GM18867 (cell line): ENCODE data around the gene DES.
A peak's percentile ranks its signal among the peaks of the same experiment; 100 is the strongest.

Source experiments
- ATAC-seq: cut with Tn5 transposase; IDR thresholded peaks from one replicate; pipeline ENCODE4 v1.9.1; 2021; ENCODE audit warnings: mild to moderate bottlenecking, moderate library complexity; ENCODE audit not compliant: unreplicated experiment

Gene DES

GRCh38 chr2:219419331-219420197 lies 1.4 kb downstream of the DES start:
- ATAC-seq: no peak

GRCh38 chr2:219420687-219421086 lies 2.5 kb downstream of the DES start:
- ATAC-seq: no peak

GRCh38 chr2:219421323-219421722 lies 3.1 kb downstream of the DES start:
- no peak for ATAC-seq

- no peak for ATAC-seq
Measured at GRCh38 chr2:219422952-219423534, 4.9 kb downstream of the DES start.

GRCh38 chr2:219423652-219424377 lies 5.6 kb downstream of the DES start:
- no peak for ATAC-seq

- ATAC-seq: no peak
Measured at GRCh38 chr2:219425238-219426067, 7.3 kb downstream of the DES start.

- no peak for ATAC-seq
Measured at GRCh38 chr2:219426068-219426443, 7.9 kb downstream of the DES start.

- no peak for ATAC-seq
Measured at GRCh38 chr2:219426534-219427136, 8.5 kb downstream of the DES start.

- ATAC-seq: no peak
Measured at GRCh38 chr2:219428469-219428868, 10.3 kb downstream of the DES start.

- ATAC-seq: no peak
Measured at GRCh38 chr2:219429958-219430606, 11.9 kb downstream of the DES start.

- peak; percentile 58 for ATAC-seq
Measured at GRCh38 chr2:219430633-219431615, 12.7 kb downstream of the DES start.

GRCh38 chr2:219433666-219434467 lies 15.7 kb downstream of the DES start:
- no peak for ATAC-seq

- ATAC-seq: no peak
Measured at GRCh38 chr2:219434468-219434717, 16.2 kb downstream of the DES start.

GRCh38 chr2:219434718-219435525 lies 16.7 kb downstream of the DES start, which contains the start of gene SPEG:
TSS of gene SPEG (plus strand) at chr2:219434843. CDS start at chr2:219434978, 135 bp downstream.
- ATAC-seq: no peak

GRCh38 chr2:219435701-219436100 lies 17.5 kb downstream of the DES start:
- ATAC-seq: no peak

- ATAC-seq: no peak
Measured at GRCh38 chr2:219436491-219436890, 18.3 kb downstream of the DES start.

- no peak for ATAC-seq
Measured at GRCh38 chr2:219437141-219437540, 19.0 kb downstream of the DES start.
